T-helper 1 cell (primary cell): ENCODE measurements around the gene KRTAP9-7.
A peak's percentile ranks its signal among the peaks of the same experiment; 100 is the strongest.

Experiments
- DNase-seq, 5 donors: peaks; one replicate each; pipeline ENCODE4 v3.0.0-alpha.2; 2012 to 2020

KRTAP9-7 gene

GRCh38 chr17:41278176-41278955 is 2.9 kb downstream of the KRTAP9-7 start:
- peak in 1 of 5 donors; percentile 0 for DNase-seq

- DNase-seq: no peak
Observed at GRCh38 chr17:41284043-41284442, 8.5 kb downstream of the KRTAP9-7 start.

- no peak for DNase-seq
Observed at GRCh38 chr17:41284546-41284945, 9.0 kb downstream of the KRTAP9-7 start.

GRCh38 chr17:41287050-41287449 is 11.6 kb downstream of the KRTAP9-7 start:
- DNase-seq: peak in 1 of 5 donors; percentile 0

GRCh38 chr17:41294016-41294415 is 18.5 kb downstream of the KRTAP9-7 start:
- no peak for DNase-seq

- DNase-seq: no peak
Observed at GRCh38 chr17:41296846-41297245, 21.3 kb downstream of the KRTAP9-7 start.

- DNase-seq: no peak
Observed at GRCh38 chr17:41298458-41299135, 23.1 kb downstream of the KRTAP9-7 start.

GRCh38 chr17:41301204-41301790 is 25.8 kb downstream of the KRTAP9-7 start:
- DNase-seq: no peak

- no peak for DNase-seq
Observed at GRCh38 chr17:41301916-41302901, 26.7 kb downstream of the KRTAP9-7 start, which contains the start of gene KRTAP29-1. KRTAP29-1 (minus strand) TSS chr17:41302851; CDS start chr17:41302851, 0 bp downstream.

- DNase-seq: no peak
Observed at GRCh38 chr17:41302981-41303380, 27.5 kb downstream of the KRTAP9-7 start.

- no peak for DNase-seq
Observed at GRCh38 chr17:41304091-41304490, 28.6 kb downstream of the KRTAP9-7 start.

GRCh38 chr17:41307647-41308046 is 32.1 kb downstream of the KRTAP9-7 start:
- DNase-seq: no peak

GRCh38 chr17:41308251-41308917 is 32.9 kb downstream of the KRTAP9-7 start:
- DNase-seq: peak; percentile 65 to 99 (median 76)

GRCh38 chr17:41308918-41309359 is 33.4 kb downstream of the KRTAP9-7 start, which contains the start of gene KRTAP16-1:
KRTAP16-1 (minus strand) TSS chr17:41309309; CDS start chr17:41309253, 56 bp downstream.
- peak in 3 of 5 donors; percentile 28 to 89 (median 45) for DNase-seq

- DNase-seq: peak in 1 of 5 donors; percentile 66
Observed at GRCh38 chr17:41311111-41311510, 35.6 kb downstream of the KRTAP9-7 start.

GRCh38 chr17:41315204-41315794 is 39.8 kb downstream of the KRTAP9-7 start, which contains the start of gene KRTAP17-1:
KRTAP17-1 (minus strand) TSS chr17:41315710; CDS start chr17:41315650, 60 bp downstream.
- no peak for DNase-seq

- no peak for DNase-seq
Observed at GRCh38 chr17:41315814-41316445, 40.4 kb downstream of the KRTAP9-7 start.

- DNase-seq: no peak
Observed at GRCh38 chr17:41318231-41318630, 42.7 kb downstream of the KRTAP9-7 start.

GRCh38 chr17:41322094-41322902 is 46.8 kb downstream of the KRTAP9-7 start:
- DNase-seq: peak in 1 of 5 donors; percentile 54
